Right lobe of liver (tissue), 6 donors: Measurements from ENCODE around the gene MAPT. TPM values are rescaled to one million over a fixed set of nuclear protein-coding genes. Genes with fewer than 3 reads are reported as not detected.

Source experiments
- ATAC-seq, 4 donors: fragments of 200-7000 bp; cut with Tn5 transposase; one replicate each; pipeline ENCODE4 v1.9.1; 2020; ENCODE audit warnings: mild to moderate bottlenecking in 4 of 4, moderate library complexity in 4 of 4
- DNase-seq, 3 donors: peaks; one replicate each; pipeline ENCODE4 v3.0.0-alpha.2; 2020
- H3K27ac ChIP-seq, 3 donors: fragments of 200-600 bp; one replicate each; pipeline ENCODE4 v1.8.0; 2022
- H3K27me3 ChIP-seq, 2 donors: fragments of 200-600 bp; one replicate each; pipeline ENCODE4 v1.8.0; 2022
- H3K36me3 ChIP-seq, 4 donors: fragments of 200-600 bp; sonication (generic) in 1 of 4; one replicate each; pipeline versions ENCODE4 v1.5.1 to v1.8.0; 2017 to 2022; ENCODE audit warnings: control low read depth in 1 of 4
- H3K4me1 ChIP-seq, 4 donors: fragments of 200-600 bp; sonication (generic) in 1 of 4; one replicate each; pipeline versions ENCODE4 v1.5.1 to v1.8.0; 2017 to 2022; ENCODE audit warnings: control low read depth in 1 of 4
- H3K4me3 ChIP-seq, 3 donors: fragments of 200-600 bp; one replicate each; pipeline ENCODE4 v1.8.0; 2022
- H3K9me3 ChIP-seq, 4 donors: fragments of 200-600 bp; sonication (generic) in 1 of 4; one replicate each; pipeline versions ENCODE4 v1.5.1 to v1.8.0; 2017 to 2022; ENCODE audit warnings: control low read depth in 1 of 4
- CTCF ChIP-seq, 4 donors: fragments of 200-600 bp in 3 of 4; fragments of 450-650 bp in 1 of 4; IDR thresholded peaks; one replicate each; pipeline versions ENCODE4 v1.5.1 to v1.8.0; 2016 to 2022; ENCODE audit warnings: antibody characterized with exemption in 4 of 4, mild to moderate bottlenecking in 2 of 4
- POLR2A ChIP-seq: fragments of 450-650 bp; IDR thresholded peaks from one replicate; pipeline ENCODE4 v1.6.1; 2017; ENCODE audit warnings: antibody characterized with exemption, mild to moderate bottlenecking
- WGBS: methylation state at CpG from one replicate; pipeline ENCODE4 v1.1.6; 2018; ENCODE audit warnings: low coverage, low lambda C conversion rate; ENCODE audit not compliant: insufficient coverage; ENCODE audit errors: missing lambda C conversion rate; 5-methylcytosine and 5-hydroxymethylcytosine counted together
- intact Hi-C, 2 donors: fragments of 100-400 bp; cut with DNase I; formaldehyde crosslinking; loops; one replicate each; pipeline versions ENCODE4 v1.11.2 to v1.14.1; 2022
- total RNA-seq, 6 experiments: library from RNA; depleted of rRNA in 2 of 6; stranded (reverse); fragments of >200 nt in 2 of 6; fragmentation: NEBNext Ultra II Directional in 3 of 6; extraction: Animal tissue kit (Norgen Biotek cat#: 25700) in 3 of 6; gene quantifications; one replicate each; pipeline versions ENCODE4 v1.1.0 to v1.2.4, GENCODE V29; 2016 to 2023
- donor health status: DM: no; HTN: yes; CAD: no.
- donor health status: DM: no; HTN: no; CAD: no.
- donor health status: DM: no; HTN: no; CAD: no.
- donor health status: DM: no; HTN: yes; CAD: no.
- donor health status: DM: no; HTN: yes; CAD: no.

Gene MAPT
- total RNA-seq, 6 experiments from 2014 or later, result 0.39 to 4.9 (median 0.59) TPM

GRCh38 chr17:46007461-46007965 lies 113.2 kb downstream of the MAPT start:
- WGBS, result 95% methylated on average over 2 of the region's 2 CpGs
- DNase-seq (no peak), ATAC-seq (no peak)
- TF ChIP-seq POLR2A, result no peak
- no peak for TF ChIP-seq CTCF (IDR thresholded peaks at IDR 0.05)
- Histone ChIP-seq H3K27ac (no peak overlapping the region), H3K36me3 (no peaks in the 10 kb centered on the region), H3K4me3 (no peak overlapping the region), H3K9me3 (no peaks in the 10 kb centered on the region), H3K4me1 (peaks cover 0 to 14% (median 3%) of the 10 kb centered on the region in 4 donors), H3K27me3 (no peaks in the 10 kb centered on the region)
- intact Hi-C loops, result loop anchor here in 1 of 2 donors (10.0 kb wide), 1 partner anchor 207 kb away; no protein-coding TSS in a partner anchor

GRCh38 chr17:46008591-46008990 lies 114.2 kb downstream of the MAPT start:
- no peak overlapping the region for H3K4me3 ChIP-seq
- H3K27ac ChIP-seq, result no peak overlapping the region
- 76% methylated on average over 3 of the region's 9 CpGs for WGBS
- intact Hi-C loops, result loop anchor here in 1 of 2 donors (10.0 kb wide), 1 partner anchor 206 kb away; no protein-coding TSS in a partner anchor
- no peaks in the 10 kb centered on the region for H3K36me3 ChIP-seq
- DNase-seq, result no peak
- TF ChIP-seq CTCF (IDR thresholded peaks at IDR 0.05) (no peak), POLR2A (no peak)
- no peaks in the 10 kb centered on the region for H3K9me3 ChIP-seq
- ATAC-seq, result no peak
- H3K4me1 ChIP-seq, result peaks cover 0 to 11% (median 2%) of the 10 kb centered on the region in 4 donors
- no peaks in the 10 kb centered on the region for H3K27me3 ChIP-seq

GRCh38 chr17:46009681-46010596 lies 115.6 kb downstream of the MAPT start:
- no peak overlapping the region for H3K4me3 ChIP-seq
- no peak overlapping the region for H3K27ac ChIP-seq
- H3K27me3 ChIP-seq, result no peaks in the 10 kb centered on the region
- WGBS, result 70% methylated on average over 11 of the region's 33 CpGs
- H3K4me1 ChIP-seq, result no peaks in the 10 kb centered on the region
- H3K9me3 ChIP-seq, result no peaks in the 10 kb centered on the region
- TF ChIP-seq CTCF (IDR thresholded peaks at IDR 0.05), result no peak
- no peak for ATAC-seq
- intact Hi-C loops, result loop anchor here in 1 of 2 donors (10.0 kb wide), 1 partner anchor 205 kb away; no protein-coding TSS in a partner anchor
- no peak for DNase-seq
- H3K36me3 ChIP-seq, result no peaks in the 10 kb centered on the region

- no peak for DNase-seq
Measured at GRCh38 chr17:46010597-46011186, 116.3 kb downstream of the MAPT start.

More at GRCh38 chr17:46010597-46011186, 116.3 kb downstream of the MAPT start:
- H3K4me1 ChIP-seq, result no peaks in the 10 kb centered on the region
- WGBS, result 80% methylated on average over 1 of the region's 16 CpGs
- H3K27ac ChIP-seq, result no peak overlapping the region
- H3K9me3 ChIP-seq, result no peaks in the 10 kb centered on the region
- TF ChIP-seq POLR2A (no peak), CTCF (IDR thresholded peaks at IDR 0.05) (no peak)
- H3K4me3 ChIP-seq, result no peak overlapping the region
- H3K27me3 ChIP-seq, result no peaks in the 10 kb centered on the region
- no peaks in the 10 kb centered on the region for H3K36me3 ChIP-seq
- ATAC-seq, result no peak
- intact Hi-C loops, result no loop called here
